Epithelial cell of esophagus (primary cell): ENCODE data around the gene CREB3L2.

Experiments used
- DNase-seq: peaks from one replicate; pipeline ENCODE4 v3.0.0; 2010; ENCODE audit warnings: low read depth
- H3K4me3 ChIP-seq: 2 replicates; pipeline ENCODE4 v1.5.1; 2011; ENCODE audit warnings: mild to moderate bottlenecking, low read length, control low read depth
- TF ChIP-seq, protein P1 (sequence below): IDR thresholded peaks from 2 replicates; pipeline ENCODE4 v1.5.1; 2011; ENCODE audit warnings: low read depth, mild to moderate bottlenecking, low read length, control low read depth, inconsistent platforms; ENCODE audit not compliant: insufficient read depth; ENCODE audit errors: missing control alignments

CREB3L2 gene

DNA sequence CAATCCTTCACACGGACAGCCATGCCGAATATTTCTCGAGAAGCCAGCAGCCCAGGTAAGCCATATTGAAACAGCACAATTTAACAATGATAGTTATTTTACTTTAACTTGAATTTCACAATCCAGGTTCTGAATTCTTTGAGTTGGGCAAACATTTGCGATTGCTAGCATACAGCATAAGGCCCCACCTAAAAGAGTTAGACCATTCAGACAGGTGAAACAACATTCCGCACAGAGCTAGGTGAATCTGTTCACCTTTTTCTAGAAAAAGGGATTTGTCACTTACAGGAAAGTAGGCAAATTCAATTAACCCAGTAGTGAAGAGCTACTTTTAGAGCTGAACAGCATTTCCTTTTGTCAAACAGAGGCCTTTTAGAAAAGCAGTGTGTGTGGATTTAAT is 45.3 kb downstream of the CREB3L2 start:
- DNase-seq, result peak; percentile 20
- TF ChIP-seq, protein P1, sequence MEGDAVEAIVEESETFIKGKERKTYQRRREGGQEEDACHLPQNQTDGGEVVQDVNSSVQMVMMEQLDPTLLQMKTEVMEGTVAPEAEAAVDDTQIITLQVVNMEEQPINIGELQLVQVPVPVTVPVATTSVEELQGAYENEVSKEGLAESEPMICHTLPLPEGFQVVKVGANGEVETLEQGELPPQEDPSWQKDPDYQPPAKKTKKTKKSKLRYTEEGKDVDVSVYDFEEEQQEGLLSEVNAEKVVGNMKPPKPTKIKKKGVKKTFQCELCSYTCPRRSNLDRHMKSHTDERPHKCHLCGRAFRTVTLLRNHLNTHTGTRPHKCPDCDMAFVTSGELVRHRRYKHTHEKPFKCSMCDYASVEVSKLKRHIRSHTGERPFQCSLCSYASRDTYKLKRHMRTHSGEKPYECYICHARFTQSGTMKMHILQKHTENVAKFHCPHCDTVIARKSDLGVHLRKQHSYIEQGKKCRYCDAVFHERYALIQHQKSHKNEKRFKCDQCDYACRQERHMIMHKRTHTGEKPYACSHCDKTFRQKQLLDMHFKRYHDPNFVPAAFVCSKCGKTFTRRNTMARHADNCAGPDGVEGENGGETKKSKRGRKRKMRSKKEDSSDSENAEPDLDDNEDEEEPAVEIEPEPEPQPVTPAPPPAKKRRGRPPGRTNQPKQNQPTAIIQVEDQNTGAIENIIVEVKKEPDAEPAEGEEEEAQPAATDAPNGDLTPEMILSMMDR, result no peak
- no peak overlapping the region for H3K4me3 ChIP-seq

DNA sequence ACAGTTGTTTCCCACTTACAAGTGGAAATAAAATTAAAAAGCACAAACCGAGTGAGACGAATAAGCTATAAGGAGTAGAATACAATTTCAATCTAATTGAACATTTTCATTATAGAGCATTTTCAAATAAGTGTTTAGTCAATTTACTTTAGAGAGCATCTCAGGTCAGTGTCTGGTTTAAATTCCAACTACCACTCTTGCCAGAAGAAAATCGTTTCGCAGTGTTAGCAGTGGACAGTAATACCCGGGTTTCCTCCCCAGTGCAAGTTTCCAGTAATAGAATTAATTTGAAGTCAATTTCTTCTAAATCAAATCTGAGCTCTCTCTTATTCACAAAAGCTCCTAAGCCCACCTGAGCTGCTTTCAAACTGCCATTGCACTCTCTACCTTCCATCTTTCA is 45.7 kb downstream of the CREB3L2 start:
- TF ChIP-seq, protein P1, result no peak
- H3K4me3 ChIP-seq, result no peak overlapping the region
- DNase-seq, result no peak

GRCh38 chr7:137954614-137955013 is 47.3 kb downstream of the CREB3L2 start:
- no peak overlapping the region for H3K4me3 ChIP-seq
- DNase-seq, result no peak

GRCh38 chr7:137953665-137954470 is 48.0 kb downstream of the CREB3L2 start:
- TF ChIP-seq, protein P1, result no peak
- H3K4me3 ChIP-seq, result no peak overlapping the region
- peak; percentile 75 for DNase-seq

More at GRCh38 chr7:137954614-137955013, 47.3 kb downstream of the CREB3L2 start:
- TF ChIP-seq, protein P1, result no peak

DNA sequence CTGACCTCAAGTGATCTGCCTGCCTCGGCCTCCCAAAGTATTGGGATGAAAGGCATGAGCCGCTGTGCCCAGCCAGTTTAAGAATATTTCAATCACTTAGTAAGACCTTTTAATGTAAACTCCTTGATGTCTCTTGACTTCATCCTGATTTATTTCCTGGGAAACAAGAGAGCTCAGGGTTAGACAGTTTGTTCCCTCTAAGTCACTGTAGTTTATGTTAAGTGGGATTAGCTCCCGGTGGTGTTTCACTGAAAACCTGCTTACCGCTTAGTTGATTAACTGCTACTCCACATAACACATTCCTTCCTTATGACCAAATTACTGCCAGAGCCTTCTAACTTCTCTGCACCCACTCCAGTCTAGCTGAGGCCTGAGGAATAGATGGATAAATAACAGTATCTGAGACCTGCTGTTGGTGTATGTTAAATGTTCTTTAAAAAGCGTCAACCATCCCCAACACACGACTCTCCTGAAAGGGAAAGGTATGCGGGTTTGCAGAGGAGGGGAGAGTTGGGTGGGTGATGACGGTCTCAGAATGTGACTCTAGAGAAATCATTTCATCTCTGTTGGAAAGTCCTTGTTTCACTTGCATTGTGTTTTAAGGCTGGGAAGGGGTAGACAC is 48.7 kb downstream of the CREB3L2 start:
- no peak overlapping the region for H3K4me3 ChIP-seq
- DNase-seq, result peak; percentile 52
- TF ChIP-seq, protein P1, result no peak

DNA sequence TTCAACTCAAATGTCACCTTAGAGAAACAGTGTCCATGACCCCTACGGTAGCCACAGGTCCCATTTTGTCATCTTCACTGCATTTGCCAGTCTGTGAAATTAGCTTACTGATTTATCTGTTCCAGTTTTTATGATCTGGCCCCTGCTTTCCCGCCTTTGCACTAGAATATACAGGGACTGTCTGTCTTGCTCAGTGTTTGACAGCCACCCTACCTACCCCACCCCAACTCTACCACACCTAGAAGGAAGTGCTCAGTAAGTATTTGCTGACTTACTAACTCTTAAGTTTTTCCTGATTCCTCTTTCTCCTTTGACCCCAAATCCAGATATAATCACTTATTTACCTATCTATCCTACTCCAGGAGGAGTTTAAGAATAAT is 49.5 kb downstream of the CREB3L2 start:
- TF ChIP-seq, protein P1, result no peak
- H3K4me3 ChIP-seq, result no peak overlapping the region
- DNase-seq, result peak; percentile 33
